Right renal pelvis (tissue), 4 donors: ENCODE data around the gene SLPI. TPM values are rescaled to one million over a fixed set of nuclear protein-coding genes. Genes with fewer than 3 reads are reported as not detected.

Experiments used
- DNase-seq, 4 donors: peaks; one replicate each; pipeline ENCODE4 v3.0.0-alpha.2; 2013; ENCODE audit warnings: low read depth in 4 of 4, low spot score in 3 of 4, missing footprints in 1 of 4
- polyA plus RNA-seq, 4 donors: library from polyadenylated mRNA; unstranded; fragments of 120-200 nt; gene quantifications; one replicate each; pipeline ENCODE4 v1.2.1, GENCODE V29; 2013; ENCODE audit not compliant: insufficient read length in 4 of 4

The SLPI gene
- polyA plus RNA-seq, 4 donors, result 0.26 to 0.34 (median 0.26) TPM; not detected in 1

DNA sequence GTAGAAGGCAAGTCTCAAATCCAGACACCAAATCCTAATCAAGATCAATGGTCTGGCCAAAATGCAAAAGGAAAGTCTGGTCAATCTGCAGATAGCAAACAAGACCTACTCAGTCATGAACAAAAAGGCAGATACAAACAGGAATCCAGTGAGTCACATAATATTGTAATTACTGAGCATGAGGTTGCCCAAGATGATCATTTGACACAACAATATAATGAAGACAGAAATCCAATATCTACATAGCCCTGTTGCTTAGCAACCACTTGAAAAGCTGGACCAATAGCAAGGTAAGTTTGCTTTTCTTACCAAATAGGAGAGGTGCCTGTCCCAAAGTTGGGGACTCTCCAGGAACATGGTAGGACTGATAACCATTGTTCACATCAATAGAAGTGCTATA is 31.2 kb downstream of the SLPI start:
- DNase-seq, result no peak

DNA sequence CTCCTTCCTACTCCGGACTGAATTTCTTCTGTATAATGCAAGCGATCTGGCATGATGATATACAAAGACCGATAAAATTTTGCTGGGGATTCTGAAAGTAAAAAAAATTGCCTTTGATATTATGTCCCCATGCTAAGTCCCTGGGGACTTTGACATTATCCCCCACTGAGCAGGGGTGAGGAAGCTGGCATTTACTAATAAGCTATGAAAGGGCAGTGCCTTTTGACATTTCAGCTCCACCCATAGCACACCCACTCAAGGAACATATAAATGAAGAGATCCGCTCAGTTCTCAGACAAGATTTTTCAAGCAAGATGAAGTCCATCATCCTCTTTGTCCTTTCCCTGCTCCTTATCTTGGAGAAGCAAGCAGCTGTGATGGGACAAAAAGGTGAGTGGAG is 33.3 kb downstream of the SLPI start, which contains the start of gene SEMG2:
Gene SEMG2, plus strand, starts transcription at position 298 of the 400 bp plus-strand sequence. Its CDS starts 17 bp downstream, at position 315.
- DNase-seq, result no peak

- no peak for DNase-seq
These were observed 35.7 kb downstream of the SLPI start for GRCh38 chr20:45218636-45219035.

DNA sequence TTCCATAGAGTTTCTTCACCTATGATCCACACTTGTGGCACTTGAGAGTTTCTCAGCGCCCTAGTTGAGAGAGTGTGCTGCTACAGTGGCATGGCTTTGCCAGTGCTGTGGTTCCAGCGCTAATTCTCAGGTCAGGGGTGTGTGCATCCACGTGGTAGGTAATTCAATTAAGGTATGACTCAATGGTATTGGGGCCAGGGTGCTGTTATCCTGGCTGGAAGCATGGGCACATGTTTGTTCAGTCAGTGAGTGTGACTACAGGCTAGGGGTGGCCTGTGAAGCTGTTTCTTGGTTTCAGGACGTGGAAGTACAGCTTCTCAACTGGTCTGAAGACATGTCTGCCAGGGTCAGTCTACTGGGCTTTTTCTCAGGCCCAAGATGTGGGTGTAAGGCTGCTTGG is 36.2 kb downstream of the SLPI start:
- DNase-seq, result no peak

- DNase-seq, result no peak
These were observed 41.5 kb downstream of the SLPI start for GRCh38 chr20:45212836-45213235.

DNA sequence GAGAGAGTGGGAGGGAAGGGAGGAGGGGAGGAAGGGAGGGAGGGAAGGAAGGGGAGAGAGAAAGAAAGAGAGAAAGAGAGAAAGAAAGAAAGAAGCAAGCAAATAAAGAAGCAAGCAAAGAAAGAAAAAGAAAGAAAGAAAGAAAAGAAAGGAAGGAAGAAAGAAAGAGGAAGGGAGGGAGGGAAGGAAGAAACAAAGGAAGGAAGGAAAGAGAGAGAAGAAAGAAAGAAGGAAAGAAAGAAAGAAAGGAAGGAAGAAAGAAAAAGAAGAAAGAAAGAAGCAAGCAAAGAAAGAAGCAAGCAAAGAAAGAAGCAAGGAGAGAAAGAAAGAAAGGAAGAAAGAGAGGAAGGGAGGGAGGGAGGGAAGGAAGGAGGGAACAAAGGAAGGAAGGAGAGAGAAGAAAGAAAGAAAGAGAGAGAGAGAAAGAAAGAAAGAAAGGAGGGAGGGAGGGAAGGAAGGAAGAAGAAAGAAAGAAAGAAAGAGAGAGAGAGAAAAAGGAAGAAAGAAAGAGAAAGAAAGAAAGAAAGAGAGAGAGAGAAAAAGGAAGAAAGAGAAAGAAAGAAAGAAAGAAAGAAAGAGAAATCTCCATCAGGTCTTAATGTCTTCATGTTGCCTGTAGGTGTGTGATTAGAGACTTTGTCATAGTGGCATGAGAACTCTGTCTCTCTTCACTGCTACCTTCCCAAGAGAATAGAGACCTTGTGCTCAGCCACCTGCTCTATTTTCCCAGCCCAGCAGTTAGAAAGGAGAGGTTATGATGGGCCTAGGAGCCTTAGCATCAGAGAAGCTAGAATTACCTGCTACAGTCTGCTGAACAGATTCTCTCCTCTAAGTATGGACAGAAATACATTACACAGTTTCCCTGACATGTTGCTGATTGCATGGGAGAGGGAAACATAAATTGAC is 42.5 kb downstream of the SLPI start:
- no peak for DNase-seq

DNA sequence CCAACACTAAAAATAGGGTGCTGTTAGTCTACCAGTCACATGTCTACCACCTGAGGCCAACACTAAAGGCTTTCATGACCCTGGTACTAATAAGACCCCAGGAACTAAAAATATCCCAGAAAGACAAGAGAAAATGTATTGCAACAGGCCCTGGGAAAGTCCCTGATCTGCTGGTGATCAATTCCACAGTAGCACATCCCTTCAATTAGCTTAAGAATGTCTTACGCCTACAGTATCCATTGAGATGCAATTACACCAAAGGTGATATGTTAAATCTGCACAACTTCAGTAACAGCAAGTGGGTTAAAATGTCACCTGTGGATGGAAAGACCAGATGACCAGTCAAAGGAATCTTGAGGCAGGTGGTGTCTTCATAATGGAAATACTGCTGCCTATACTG is 44.4 kb downstream of the SLPI start:
- no peak for DNase-seq

DNA sequence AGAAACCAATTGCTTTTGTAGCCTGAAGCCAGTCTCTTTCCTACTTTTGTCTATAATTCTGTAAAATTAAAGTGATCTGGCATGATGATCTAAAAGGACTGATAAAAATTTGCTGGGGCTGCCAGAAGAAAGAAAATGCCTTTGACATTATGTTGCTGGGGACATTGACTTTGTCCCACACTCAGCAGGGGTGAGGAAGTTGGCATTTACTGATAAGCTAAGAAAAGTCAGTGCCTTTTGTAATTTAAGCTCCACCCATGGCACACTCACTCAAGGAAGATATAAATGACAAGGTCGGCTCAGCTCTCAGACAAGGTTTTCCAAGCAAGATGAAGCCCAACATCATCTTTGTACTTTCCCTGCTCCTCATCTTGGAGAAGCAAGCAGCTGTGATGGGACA is 47.6 kb downstream of the SLPI start, which contains the start of gene SEMG1:
Gene SEMG1, plus strand, starts transcription at position 309 of the 400 bp plus-strand sequence. Its CDS starts 21 bp downstream, at position 330.
- no peak for DNase-seq

Other genes with a start within 250 kb of the SLPI start
- under 1 TPM; 0.37 to 0.57 (median 0.51) TPM for gene KCNS1, start 153.4 kb downstream of the SLPI start, polyA plus RNA-seq
- not detected for gene WFDC5, start 139.4 kb downstream of the SLPI start, polyA plus RNA-seq
- gene WFDC12, start 130.1 kb downstream of the SLPI start, polyA plus RNA-seq, result under 1 TPM in 1 of 4 donors, not detected in 3; 0.06 TPM
- not detected for gene PI3, start 79.7 kb downstream of the SLPI start, polyA plus RNA-seq
- not detected for gene SEMG1, start 47.5 kb downstream of the SLPI start, polyA plus RNA-seq
- under 1 TPM in 1 of 4 donors, not detected in 3; 0.08 TPM for gene SEMG2, start 33.2 kb downstream of the SLPI start, polyA plus RNA-seq
- gene RBPJL, start 52.3 kb upstream of the SLPI start, polyA plus RNA-seq, result under 1 TPM in 1 of 4 donors, not detected in 3; 0.06 TPM
- gene MATN4, start 53.7 kb upstream of the SLPI start, polyA plus RNA-seq, result under 1 TPM; 0.20 to 0.58 (median 0.40) TPM
- 100 to 1,000 TPM; 168 to 196 (median 184) TPM for gene SDC4, start 93.9 kb upstream of the SLPI start, polyA plus RNA-seq
- 10 to 100 TPM; 35.4 to 38.0 (median 35.6) TPM for gene SYS1, start 108.6 kb upstream of the SLPI start, polyA plus RNA-seq
- 1 to 10 TPM in 2 of 4 donors, under 1 TPM in 2; 0.94 to 1.6 (median 1.2) TPM for gene TP53TG5, start 123.8 kb upstream of the SLPI start, polyA plus RNA-seq
- gene DBNDD2, start 153.7 kb upstream of the SLPI start, polyA plus RNA-seq, result 10 to 100 TPM; 24.7 to 29.7 (median 26.3) TPM
- gene PIGT, start 161.6 kb upstream of the SLPI start, polyA plus RNA-seq, result 100 to 1,000 TPM in 3 of 4 donors, 10 to 100 TPM in 1; 97.4 to 105 (median 103) TPM
- 100 to 1,000 TPM; 171 to 224 (median 204) TPM for gene WFDC2, start 215.2 kb upstream of the SLPI start, polyA plus RNA-seq